ENCODE measurements around the gene NPBWR2.
"Not testable (repeated sequence)": the region's sequence is repeated elsewhere in the genome, so short reads cannot be mapped to it uniquely, and the experiment has no call there.

Gene NPBWR2

DNA sequence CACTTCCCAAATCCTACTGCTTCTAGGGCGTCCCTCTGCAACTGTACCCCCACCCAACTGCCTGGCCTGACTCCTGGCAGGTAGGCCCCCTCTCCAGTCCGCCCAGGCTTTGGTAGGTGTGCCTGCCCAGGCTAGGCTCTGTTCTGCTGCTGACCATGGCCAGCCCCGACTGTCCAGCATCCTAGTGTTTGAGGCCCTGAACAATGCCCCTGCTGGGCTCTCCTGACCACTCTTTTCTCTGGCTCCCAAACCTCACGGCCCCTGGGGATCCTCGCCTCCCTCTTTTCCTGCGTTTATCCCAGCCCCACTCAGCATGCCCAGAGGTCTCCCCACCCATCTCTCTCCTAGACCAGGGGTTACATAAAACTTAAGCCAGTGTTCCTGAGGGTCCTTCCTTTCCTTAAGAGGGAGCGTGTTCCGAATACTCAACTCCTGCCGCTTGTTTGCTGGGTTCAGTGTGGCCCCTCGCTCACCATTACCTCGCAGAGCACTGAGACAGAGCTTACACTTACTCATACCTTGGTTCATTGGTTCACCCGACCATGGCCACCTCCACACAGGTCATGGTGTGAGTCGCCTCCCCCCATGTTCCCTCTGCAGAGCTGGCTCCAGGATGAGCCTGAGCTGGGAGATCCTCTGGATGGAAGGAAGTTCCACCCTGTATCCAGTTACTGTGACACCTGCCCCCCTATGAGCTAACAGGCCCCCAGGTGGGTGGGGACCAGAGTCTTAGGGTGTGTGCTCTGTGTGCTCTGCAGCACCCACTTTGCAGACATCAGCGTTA is 35.8 kb upstream of the NPBWR2 start:
- no peak for DNase-seq (ENCODE audit: low spot score)

DNA sequence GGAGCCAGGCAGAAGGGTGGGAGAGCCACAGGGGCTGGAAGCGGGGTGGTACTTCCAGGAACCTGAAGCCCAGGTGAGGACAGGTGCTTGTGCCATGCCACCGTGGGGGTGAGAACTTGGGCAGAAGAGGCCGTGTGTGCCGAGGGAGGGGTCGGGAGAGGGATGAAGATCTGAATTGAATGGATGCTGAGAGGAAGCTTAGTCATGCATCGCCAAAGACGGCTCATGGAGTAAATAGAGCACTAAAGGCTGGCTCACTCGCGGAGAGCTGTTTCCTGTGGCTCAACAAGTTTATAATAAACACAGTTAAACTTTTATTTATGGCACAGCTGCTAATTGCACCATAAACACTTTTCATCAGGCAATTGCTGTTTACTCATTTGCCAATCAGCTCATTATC is 35.2 kb upstream of the NPBWR2 start:
- DNase-seq (ENCODE audit: low spot score), result no peak

- DNase-seq (ENCODE audit: low spot score), result no peak
These were observed 33.6 kb upstream of the NPBWR2 start for GRCh38 chr20:64140956-64141355.

GRCh38 chr20:64140061-64140931 is 32.9 kb upstream of the NPBWR2 start:
- DNase-seq (ENCODE audit: low spot score), result no peak

DNA sequence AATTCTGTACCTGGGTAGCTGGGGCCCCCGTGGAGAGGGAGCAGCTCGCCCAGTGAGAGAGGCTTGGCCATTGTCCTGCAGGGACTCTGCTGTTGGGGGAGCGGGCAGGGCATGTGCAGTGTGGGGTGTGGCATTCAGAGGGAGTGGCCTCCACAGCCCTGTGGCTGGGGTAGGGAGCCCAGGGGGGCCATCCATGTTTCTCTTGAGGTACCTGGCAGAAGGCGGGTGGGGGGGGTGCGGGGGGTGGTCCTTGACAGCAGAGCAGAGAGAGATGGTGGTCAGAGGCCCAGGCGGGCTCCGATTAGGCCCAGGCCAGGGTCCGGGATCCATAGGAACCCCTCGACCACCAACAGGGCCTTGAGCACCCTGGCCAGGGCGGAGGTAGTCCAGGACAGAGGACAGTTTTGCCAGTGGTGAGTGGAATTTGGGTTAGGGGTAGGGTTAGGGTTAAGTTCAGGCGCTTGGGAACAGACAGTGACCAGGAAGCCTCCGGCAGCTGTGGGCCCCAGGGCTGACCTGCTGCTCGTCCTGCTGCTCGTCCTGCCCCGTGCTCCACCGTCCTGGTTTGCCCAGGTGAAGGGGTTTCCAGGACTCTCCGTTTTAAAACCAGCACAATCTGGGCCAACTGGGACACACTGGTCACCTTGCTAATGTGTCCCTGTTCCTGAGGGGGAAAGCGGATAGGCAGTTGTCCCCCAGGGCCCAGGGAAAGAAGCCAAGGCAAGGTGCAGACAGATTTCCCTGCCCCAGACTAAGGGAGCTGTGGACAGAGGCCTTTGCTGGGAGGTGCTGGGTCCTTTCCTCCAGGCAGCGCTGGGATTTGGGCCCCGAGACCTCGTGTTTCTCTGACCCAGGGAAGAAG is 32.1 kb upstream of the NPBWR2 start:
- DNase-seq (ENCODE audit: low spot score), result no peak

- no peak for DNase-seq (ENCODE audit: low spot score)
These were observed 31.0 kb upstream of the NPBWR2 start for GRCh38 chr20:64138276-64138815.

DNA sequence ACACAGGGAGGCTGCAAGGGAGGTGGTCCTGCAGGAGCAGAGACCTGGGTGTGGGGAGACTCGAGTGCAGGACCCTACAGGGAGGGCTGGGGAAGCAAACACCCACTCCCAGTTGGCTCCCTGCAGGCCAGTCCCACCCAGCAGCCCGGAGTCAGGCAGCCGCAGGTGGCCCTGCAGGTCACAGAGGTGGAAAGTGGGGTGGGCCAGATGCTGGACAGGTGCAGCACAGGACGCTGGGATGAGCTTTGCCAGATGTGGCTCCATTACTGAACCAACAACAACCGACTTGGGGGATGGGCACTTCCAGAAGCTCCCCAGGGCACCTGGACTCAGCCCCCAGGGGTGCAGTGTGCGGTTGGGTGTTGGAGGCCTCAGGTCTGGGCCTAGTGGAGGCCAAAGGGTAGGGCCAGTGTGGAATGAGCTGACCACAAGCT is 30.2 kb upstream of the NPBWR2 start:
- no peak for DNase-seq (ENCODE audit: low spot score)

DNA sequence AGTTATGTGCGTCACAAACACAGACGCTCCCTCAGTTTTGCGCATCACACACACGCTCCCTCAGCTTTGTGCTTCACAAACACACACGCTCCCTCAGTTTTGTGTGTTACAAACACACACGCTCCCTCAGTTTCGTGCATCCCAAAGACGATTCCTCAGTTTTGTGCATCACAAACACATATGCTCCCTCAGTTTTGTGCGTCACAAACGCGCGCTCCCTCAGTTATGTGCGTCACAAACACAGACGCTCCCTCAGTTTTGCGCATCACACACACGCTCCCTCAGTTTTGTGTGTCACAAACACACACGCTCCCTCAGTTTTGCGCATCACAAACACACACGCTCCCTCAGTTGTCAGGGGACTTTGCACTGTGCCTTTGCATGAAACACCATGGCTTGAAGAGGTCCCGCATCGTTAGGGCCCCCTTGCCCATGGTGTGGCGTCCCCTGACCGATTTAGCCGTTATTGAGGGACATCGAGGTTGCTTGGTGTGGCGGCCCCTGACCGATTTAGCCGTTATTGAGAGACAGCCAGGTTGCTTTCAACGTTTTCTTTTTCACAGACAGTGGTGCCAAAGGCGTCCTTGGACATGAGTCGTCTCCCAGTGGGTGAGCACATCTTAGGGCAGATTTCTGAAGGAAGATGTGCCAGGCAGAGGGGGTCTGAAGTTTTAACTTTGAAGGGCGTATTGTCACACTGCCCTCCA is 28.8 kb upstream of the NPBWR2 start:
- DNase-seq (ENCODE audit: low spot score), result no peak

GRCh38 chr20:64134744-64135143 is 27.4 kb upstream of the NPBWR2 start:
- not testable (repeated sequence) for DNase-seq (ENCODE audit: low spot score)

- DNase-seq (ENCODE audit: low spot score), result no peak
These were observed 26.6 kb upstream of the NPBWR2 start for GRCh38 chr20:64133951-64134407.

DNA sequence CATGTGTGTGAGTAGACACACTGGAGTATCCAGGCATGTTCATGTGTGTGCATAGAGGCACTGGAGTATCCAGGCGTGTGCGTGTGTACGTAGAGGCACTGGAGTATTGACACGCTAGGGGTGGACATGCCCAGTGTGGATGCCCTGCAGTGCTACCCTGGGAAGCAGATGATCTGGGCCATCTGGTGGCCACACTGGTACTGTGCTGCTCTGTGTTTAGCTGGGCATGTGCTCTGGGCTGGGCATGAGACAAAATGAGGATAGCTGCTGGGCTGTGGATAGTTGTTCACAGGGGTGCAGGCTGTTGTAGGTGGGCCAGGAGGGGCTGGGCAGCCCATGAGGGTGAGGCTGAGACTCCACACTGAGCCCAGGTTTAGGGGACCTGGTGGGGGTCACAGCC is 24.0 kb upstream of the NPBWR2 start:
- peak; percentile 54 for DNase-seq (ENCODE audit: low spot score)

DNA sequence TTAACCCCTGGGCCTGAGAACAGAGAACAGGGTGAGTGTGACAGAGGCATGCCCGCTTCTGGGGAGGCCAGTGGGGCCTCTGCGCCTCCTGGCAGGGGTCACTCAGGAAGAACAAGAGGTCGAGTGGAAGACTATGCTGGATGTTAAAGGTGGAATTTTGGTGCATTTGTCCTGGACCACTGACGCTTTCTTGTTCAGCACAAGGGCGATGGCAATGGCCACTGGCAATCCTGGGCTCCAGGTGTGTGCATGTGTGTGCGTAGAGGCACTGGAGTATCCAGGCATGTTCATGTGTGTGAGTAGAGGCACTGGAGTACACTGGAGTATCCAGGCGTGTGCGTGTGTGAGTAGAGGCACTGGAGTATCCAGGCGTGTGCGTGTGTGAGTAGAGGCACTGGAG is 23.5 kb upstream of the NPBWR2 start:
- no peak for DNase-seq (ENCODE audit: low spot score)

GRCh38 chr20:64130271-64130670 is 22.9 kb upstream of the NPBWR2 start:
- no peak for DNase-seq (ENCODE audit: low spot score)

- DNase-seq (ENCODE audit: low spot score), result no peak
These were observed 21.9 kb upstream of the NPBWR2 start for GRCh38 chr20:64129146-64129782.

GRCh38 chr20:64123517-64123916 is 16.2 kb upstream of the NPBWR2 start:
- DNase-seq (ENCODE audit: low spot score), result not testable (repeated sequence)

GRCh38 chr20:64122927-64123326 is 15.6 kb upstream of the NPBWR2 start:
- DNase-seq (ENCODE audit: low spot score), result not testable (repeated sequence)

DNA sequence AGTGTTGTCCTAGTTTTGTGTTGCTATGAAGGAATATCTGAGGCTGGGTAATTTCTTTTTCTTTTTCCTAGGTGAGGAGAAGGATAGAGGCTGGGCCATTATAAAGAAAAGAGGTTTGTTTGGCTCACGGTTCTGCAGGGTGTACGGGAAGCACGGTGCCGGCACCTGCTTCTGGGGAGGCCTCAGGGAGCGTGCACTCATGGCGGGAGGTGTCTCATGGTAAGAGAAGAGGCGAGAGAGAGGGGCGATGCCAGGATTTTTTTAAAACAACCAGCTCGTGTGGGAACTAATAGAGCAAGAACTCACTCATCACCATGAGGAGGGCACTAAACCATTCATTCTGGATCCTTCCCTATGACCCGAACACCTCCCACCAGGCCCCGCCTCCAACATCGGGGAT is 14.2 kb upstream of the NPBWR2 start:
- DNase-seq (ENCODE audit: low spot score), result no peak

GRCh38 chr20:64119681-64120341 is 12.4 kb upstream of the NPBWR2 start:
- no peak for DNase-seq (ENCODE audit: low spot score)

- DNase-seq (ENCODE audit: low spot score), result no peak
These were observed 11.9 kb upstream of the NPBWR2 start for GRCh38 chr20:64119301-64119680.

GRCh38 chr20:64117432-64117777 is 10.0 kb upstream of the NPBWR2 start:
- DNase-seq (ENCODE audit: low spot score), result not testable (repeated sequence)

Measured in AG08396 (cell line).